H1 (cell line): ENCODE results near the gene HABP2. TPM values are rescaled to one million over a fixed set of nuclear protein-coding genes. Genes with fewer than 3 reads are reported as not detected.

Source experiments
- CTCF ChIA-PET: fragments of 300-600 bp; sonication (Branson Sonifier 250); formaldehyde crosslinking; loops from one replicate; lab custom pipeline; 2021; ENCODE audit not compliant: partially characterized antibody; lab: Charles Lee
- POLR2A ChIA-PET: fragments of 300-600 bp; sonication (Branson Sonifier 250); formaldehyde crosslinking; loops from one replicate; lab custom pipeline; 2021; ENCODE audit warnings: inconsistent platforms; ENCODE audit not compliant: partially characterized antibody; lab: Charles Lee
- DNase-seq, 2 experiments: peaks; one replicate each; pipeline versions ENCODE4 v3.0.0 to v3.0.0-alpha.2; 2010 to 2022; ENCODE audit warnings: low spot score in 2 of 2, low read depth in 1 of 2, mixed read lengths in 1 of 2
- FAIRE-seq: peaks from 2 replicates; lab custom pipeline; 2011; peaks lifted over from hg19 to GRCh38; lab: Jason Lieb, UNC
- H2AFZ ChIP-seq: 2 replicates; pipeline ENCODE4 v1.8.1; 2012; ENCODE audit warnings: low read length, inconsistent platforms
- H2AK5ac ChIP-seq: 2 replicates; pipeline ENCODE4 v1.6.1; 2013; ENCODE audit warnings: low read depth, low read length
- H2BK120ac ChIP-seq: replicated peaks from 2 replicates; pipeline ENCODE3; 2013; ENCODE audit warnings: low read depth, low read length, inconsistent platforms
- H2BK12ac ChIP-seq: 2 replicates; pipeline ENCODE4 v1.6.1; 2013; ENCODE audit warnings: low read depth, low read length
- H2BK15ac ChIP-seq: 2 replicates; pipeline ENCODE4 v1.6.1; 2013; ENCODE audit warnings: low read length
- H2BK20ac ChIP-seq: 2 replicates; pipeline ENCODE4 v1.6.1; 2013; ENCODE audit warnings: low read length
- H2BK5ac ChIP-seq: 2 replicates; pipeline ENCODE4 v1.6.1; 2013; ENCODE audit warnings: low read depth, low read length
- H3K14ac ChIP-seq: 2 replicates; pipeline ENCODE4 v1.6.1; 2013; ENCODE audit warnings: inconsistent platforms; ENCODE audit not compliant: insufficient read length
- H3K18ac ChIP-seq: 2 replicates; pipeline ENCODE4 v1.6.1; 2013; ENCODE audit warnings: low read length; ENCODE audit errors: extremely low read depth
- H3K23ac ChIP-seq: 2 replicates; pipeline ENCODE4 v1.6.1; 2013; ENCODE audit warnings: inconsistent platforms; ENCODE audit not compliant: insufficient read length
- H3K23me2 ChIP-seq: 2 replicates; pipeline ENCODE4 v1.6.1; 2013; ENCODE audit warnings: low read depth, low read length
- H3K27ac ChIP-seq: 2 replicates; pipeline ENCODE4 v1.6.1; 2011; ENCODE audit warnings: low read depth, low read length, inconsistent platforms
- H3K27me3 ChIP-seq, 4 experiments: replicated peaks in 1 of 4; 1 replicate in 1 of 4; 2 replicates in 3 of 4; pipeline versions ENCODE4 v1.6.1 to v1.8.1; 2011 to 2013; ENCODE audit warnings: low read length in 3 of 4, mild to moderate bottlenecking in 3 of 4, inconsistent platforms in 2 of 4, mixed read lengths in 2 of 4, moderate library complexity in 1 of 4; ENCODE audit not compliant: control insufficient read depth in 3 of 4, insufficient read depth in 3 of 4; ENCODE audit errors: extremely low read depth in 1 of 4
- H3K36me3 ChIP-seq, 4 experiments: 2 replicates each; pipeline versions ENCODE4 v1.6.1 to v1.8.1; 2011 to 2013; ENCODE audit warnings: mild to moderate bottlenecking in 4 of 4, low read length in 3 of 4, moderate library complexity in 2 of 4, control low read depth in 1 of 4, inconsistent platforms in 1 of 4; ENCODE audit not compliant: insufficient read depth in 4 of 4, control insufficient read depth in 2 of 4
- H3K4ac ChIP-seq: replicated peaks from 2 replicates; pipeline ENCODE3; 2013; ENCODE audit warnings: low read length, low read depth, mixed read lengths, inconsistent platforms; ENCODE audit not compliant: insufficient read length
- H3K4me1 ChIP-seq, 4 experiments: replicated peaks in 1 of 4; 1 replicate in 1 of 4; 2 replicates in 3 of 4; pipeline versions ENCODE4 v1.6.1 to v1.8.1; 2011 to 2013; ENCODE audit warnings: low read length in 3 of 4, inconsistent platforms in 2 of 4, mixed read lengths in 1 of 4; ENCODE audit not compliant: insufficient read depth in 4 of 4, control insufficient read depth in 3 of 4
- H3K4me2 ChIP-seq, 2 experiments: 2 replicates each; pipeline versions ENCODE4 v1.6.1 to v1.8.1; 2011 to 2013; ENCODE audit warnings: low read depth in 2 of 2, low read length in 2 of 2, control low read depth in 1 of 2, inconsistent platforms in 1 of 2, mild to moderate bottlenecking in 1 of 2; ENCODE audit not compliant: insufficient read depth in 1 of 2
- H3K4me3 ChIP-seq, 4 experiments: fragments of 200-600, 300-600 bp in 1 of 4; sonication (generic), shearing (Covaris generic), sonication (Bioruptor Twin) in 1 of 4; 2 replicates each; pipeline versions ENCODE4 v1.5.1 to v1.8.1; 2011 to 2016; ENCODE audit warnings: low read length in 4 of 4, low read depth in 3 of 4, control low read depth in 2 of 4, inconsistent platforms in 2 of 4, mild to moderate bottlenecking in 2 of 4, mixed read lengths in 1 of 4, moderate library complexity in 1 of 4; ENCODE audit not compliant: insufficient read depth in 2 of 4; ENCODE audit errors: extremely low read depth in 1 of 4
- H3K56ac ChIP-seq: replicated peaks from 2 replicates; pipeline ENCODE3; 2013; ENCODE audit warnings: low read depth, mild to moderate bottlenecking, mixed read lengths, low read length, inconsistent platforms; ENCODE audit not compliant: insufficient read length
- H3K79me1 ChIP-seq: 2 replicates; pipeline ENCODE4 v1.6.1; 2013; ENCODE audit warnings: low read depth, low read length, control low read depth
- H3K79me2 ChIP-seq, 2 experiments: 2 replicates each; pipeline versions ENCODE4 v1.6.1 to v1.8.1; 2012 to 2013; ENCODE audit warnings: low read length in 2 of 2, mild to moderate bottlenecking in 2 of 2, inconsistent platforms in 1 of 2; ENCODE audit not compliant: insufficient read depth in 2 of 2, control insufficient read depth in 1 of 2
- H3K9ac ChIP-seq, 4 experiments: replicated peaks in 1 of 4; 1 replicate in 1 of 4; 2 replicates in 3 of 4; pipeline versions ENCODE4 v1.6.1 to v1.8.1; 2011 to 2013; ENCODE audit warnings: low read depth in 3 of 4, low read length in 3 of 4, control low read depth in 2 of 4, mild to moderate bottlenecking in 2 of 4, moderate library complexity in 2 of 4, inconsistent platforms in 1 of 4; ENCODE audit errors: extremely low read depth in 1 of 4
- H3K9me3 ChIP-seq, 2 experiments: 2 replicates each; pipeline versions ENCODE4 v1.6.1 to v1.8.1; 2012 to 2013; ENCODE audit warnings: mild to moderate bottlenecking in 2 of 2, moderate library complexity in 2 of 2, control low read depth in 1 of 2, inconsistent platforms in 1 of 2, low read depth in 1 of 2, low read length in 1 of 2, mixed read lengths in 1 of 2; ENCODE audit not compliant: insufficient read depth in 2 of 2
- H4K20me1 ChIP-seq, 2 experiments: replicated peaks in 1 of 2; 2 replicates each; pipeline versions ENCODE3 to v1.8.1; 2011 to 2013; ENCODE audit warnings: inconsistent platforms in 2 of 2, low read length in 2 of 2, mild to moderate bottlenecking in 1 of 2; ENCODE audit not compliant: insufficient read depth in 2 of 2, control insufficient read depth in 1 of 2
- H4K5ac ChIP-seq: 2 replicates; pipeline ENCODE4 v1.6.1; 2013; ENCODE audit warnings: low read length, low read depth, mixed read lengths, inconsistent platforms; ENCODE audit not compliant: insufficient read length
- H4K8ac ChIP-seq: 2 replicates; pipeline ENCODE4 v1.8.0; 2013; ENCODE audit warnings: mild to moderate bottlenecking, moderate library complexity, low read length, inconsistent platforms; ENCODE audit not compliant: insufficient read depth; ENCODE audit errors: extremely low read depth
- H4K91ac ChIP-seq: replicated peaks from 2 replicates; pipeline ENCODE3; 2013; ENCODE audit warnings: low read length, mixed read lengths, inconsistent platforms; ENCODE audit not compliant: insufficient read length
- CHD1 ChIP-seq: IDR thresholded peaks from 2 replicates; pipeline ENCODE4 v1.6.1; 2012; ENCODE audit warnings: low read depth, low read length, improper control_type of control experiment
- HDAC6 ChIP-seq: IDR thresholded peaks from one replicate; pipeline ENCODE4 v1.7.1; 2012; ENCODE audit warnings: low read depth, mild to moderate bottlenecking, inconsistent platforms, low read length, moderate library complexity
- KDM1A ChIP-seq: fragments of 200-600, 300-600 bp; sonication (generic); IDR thresholded peaks from 2 replicates; pipeline ENCODE4 v1.7.1; 2016; ENCODE audit warnings: mild to moderate bottlenecking, low read length, borderline replicate concordance
- MAFK ChIP-seq: IDR thresholded peaks from 2 replicates; pipeline ENCODE4 v1.6.1; 2012; ENCODE audit warnings: low read depth, mild to moderate bottlenecking, improper control_type of control experiment, low read length
- NANOG ChIP-seq: IDR thresholded peaks from 2 replicates; pipeline ENCODE4 v1.6.1; 2011; ENCODE audit warnings: low read length, low read depth, mild to moderate bottlenecking, inconsistent platforms; ENCODE audit not compliant: insufficient read depth, poor library complexity, severe bottlenecking
- RAD21 ChIP-seq, 2 experiments: IDR thresholded peaks in 1 of 2; conservative IDR thresholded peaks in 1 of 2; 2 replicates each; pipeline ENCODE4 v1.6.1; 2011; ENCODE audit warnings: low read depth in 2 of 2, low read length in 2 of 2, improper control_type of control experiment in 1 of 2, inconsistent platforms in 1 of 2, mild to moderate bottlenecking in 1 of 2, moderate library complexity in 1 of 2
- RXRA ChIP-seq: IDR thresholded peaks from 2 replicates; pipeline ENCODE4 v1.6.1; 2011; ENCODE audit warnings: low read depth, mild to moderate bottlenecking, low read length, moderate library complexity; ENCODE audit not compliant: insufficient read depth
- SAP30 ChIP-seq: fragments of 300-600 bp; sonication (generic); IDR thresholded peaks from 2 replicates; pipeline ENCODE4 v1.7.1; 2012; ENCODE audit warnings: low read length, moderate library complexity, mild to moderate bottlenecking, inconsistent platforms; ENCODE audit not compliant: insufficient read depth, insufficient replicate concordance
- SIRT6 ChIP-seq: IDR thresholded peaks from one replicate; pipeline ENCODE4 v1.7.1; 2012; ENCODE audit warnings: low read length, inconsistent platforms
- SIX5 ChIP-seq: IDR thresholded peaks from 2 replicates; pipeline ENCODE4 v1.6.1; 2011; ENCODE audit warnings: mild to moderate bottlenecking, low read depth, low read length
- SP2 ChIP-seq: IDR thresholded peaks from 2 replicates; pipeline ENCODE4 v1.6.1; 2012; ENCODE audit warnings: mild to moderate bottlenecking, low read length, inconsistent platforms
- SRF ChIP-seq: IDR thresholded peaks from 2 replicates; pipeline ENCODE4 v1.6.1; 2011; ENCODE audit warnings: mild to moderate bottlenecking, low read depth, low read length, moderate library complexity
- WGBS, 2 experiments: shearing (Covaris generic) in 1 of 2; methylation state at CpG; one replicate each; pipeline versions ENCODE4 v1.1.6 to v1.1.7; 2013 to 2015; ENCODE audit warnings: low lambda C conversion rate in 2 of 2, mixed read lengths in 2 of 2, inconsistent platforms in 1 of 2, low coverage in 1 of 2, missing lambda C conversion rate in 1 of 2; ENCODE audit not compliant: insufficient replicate concordance in 2 of 2, insufficient coverage in 1 of 2, insufficient read length in 1 of 2; ENCODE audit errors: extremely low coverage in 1 of 2, missing lambda C conversion rate in 1 of 2; 5-methylcytosine and 5-hydroxymethylcytosine counted together
- polyA plus RNA-seq, 7 experiments: library from polyadenylated mRNA; depleted of rRNA in 3 of 7; stranded (reverse) in 5 of 7; unstranded in 2 of 7; fragments of >200 nt in 5 of 7; fragments of 200-250 nt in 2 of 7; gene quantifications; 1 replicate in 5 of 7; 2 replicates in 1 of 7; 4 replicates in 1 of 7; pipeline versions ENCODE4 v1.2.1 to v1.2.3, GENCODE V29; 2011 to 2013; ENCODE audit warnings: missing spikeins in 2 of 7, mixed read lengths in 2 of 7
- total RNA-seq: library from RNA; stranded (reverse); fragmentation: NEBNext Ultra II Directional; extraction: Animal tissue kit (Norgen Biotek cat#: 25700); gene quantifications from 2 replicates; pipeline ENCODE4 v1.2.1, GENCODE V29; 2021

Gene HABP2
- total and polyA plus RNA-seq, 2 of the 8 experiments (the other 6 are each of a cell fraction or from before 2014, with no cell fraction given), result not detected

DNA sequence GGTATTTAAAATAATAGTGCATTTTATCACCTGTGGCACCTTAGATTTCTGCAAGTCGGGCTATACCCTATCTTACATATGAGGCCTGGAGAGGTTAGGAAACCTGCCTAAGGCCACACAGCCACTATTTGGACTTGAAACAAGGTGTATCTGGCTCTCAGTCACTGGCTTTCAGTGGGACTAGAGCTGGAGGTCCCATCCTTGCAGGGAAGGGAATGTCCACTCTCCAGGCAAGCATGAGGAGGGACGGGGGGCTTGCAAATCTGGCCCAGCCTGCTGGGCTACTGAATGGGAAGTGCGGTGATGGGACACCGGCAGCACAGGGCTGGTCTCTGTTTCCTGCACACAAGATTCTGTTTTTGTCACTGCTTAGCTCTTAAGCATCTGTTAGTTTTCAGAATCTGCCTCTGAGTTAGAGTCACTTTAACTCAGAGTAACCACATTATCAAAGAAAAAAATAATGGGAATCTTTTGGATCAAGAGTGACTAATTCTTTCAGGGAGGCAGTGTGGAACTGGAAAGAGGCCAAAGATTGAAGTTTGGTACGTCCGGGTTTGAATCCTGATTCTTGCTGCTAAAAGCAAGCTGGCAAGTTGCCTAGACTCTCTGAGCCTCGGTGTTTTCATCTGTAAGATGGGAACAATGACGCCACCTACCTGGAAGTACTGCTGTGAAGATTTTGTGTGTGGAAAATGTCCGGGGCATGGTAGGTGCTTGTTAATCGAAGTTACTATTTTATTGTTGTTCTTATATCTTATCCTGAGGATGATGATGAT lies 33.8 kb upstream of the HABP2 start:
- Histone ChIP-seq H3K27ac (no peak overlapping the region), H3K4ac (no peak overlapping the region), H3K14ac (no peak overlapping the region), H3K4me2 (no peak overlapping the region), H3K23me2 (no peaks in the 10 kb centered on the region), H2BK12ac (no peak overlapping the region), H3K23ac (no peak overlapping the region), H2BK20ac (no peak overlapping the region), H3K9me3 (no peaks in the 10 kb centered on the region), H3K79me1 (no peaks in the 10 kb centered on the region)
- no peak for TF ChIP-seq SIRT6
- no peak for TF ChIP-seq SRF
- TF ChIP-seq NANOG, result no peak
- no peak for TF ChIP-seq SP2
- no peak for TF ChIP-seq CHD1
- TF ChIP-seq HDAC6, result no peak
- no peak for TF ChIP-seq SAP30
- no peak for TF ChIP-seq KDM1A
- no peak for TF ChIP-seq RXRA
- TF ChIP-seq MAFK, result no peak
- no peak for TF ChIP-seq RAD21 (IDR thresholded peaks at IDR 0.05 in 1 of 2, conservative IDR thresholded peaks at IDR 0.05 in 1 of 2; ENCODE audit: low read depth in 2 of 2, low read length in 2 of 2)
- TF ChIP-seq SIX5, result no peak
- TF ChIP-seq, all 59 proteins: peak for 0
- Histone ChIP-seq H4K5ac (no peak overlapping the region), H3K4me3 (no peak overlapping the region), H4K91ac (no peak overlapping the region), H3K56ac (no peak overlapping the region), H3K79me2 (no peaks in the 10 kb centered on the region), H4K20me1 (no peaks in the 10 kb centered on the region), H2BK5ac (no peak overlapping the region), H3K18ac (no peak overlapping the region), H3K9ac (no peak overlapping the region), H2BK120ac (no peak overlapping the region), H2AFZ (no peak overlapping the region), H4K8ac (no peak overlapping the region), H2AK5ac (no peak overlapping the region), H3K27me3 (no peaks in the 10 kb centered on the region; a peak in 1 of 7 replicates), H3K4me1 (no peaks in the 10 kb centered on the region), H2BK15ac (no peak overlapping the region), H3K36me3 (no peaks in the 10 kb centered on the region)
- 92% methylated on average over 10 of the region's 10 CpGs; no CpG with 5 or more reads in 1 of the 2 experiments for WGBS, 2 experiments
- DNase-seq (no peak), FAIRE-seq (no peak)
- POLR2A ChIA-PET, result no interaction called here
- CTCF ChIA-PET, result interaction anchor here (0.6 to 5.8 kb wide), 16 partner anchors 8 to 1047 kb away, joined by 3 to 35 read pairs (median 8); no protein-coding TSS in a partner anchor
